Transverse colon (tissue), 4 donors: ENCODE results near the gene TAT.

ENCODE experiments used
- EP300 ChIP-seq: sonication (generic); formaldehyde crosslinking; IDR thresholded peaks from one replicate; pipeline ENCODE4 v1.6.1; 2017; ENCODE audit warnings: antibody characterized with exemption, low read depth
- POLR2A ChIP-seq: fragments of 450-650 bp; IDR thresholded peaks from one replicate; pipeline ENCODE4 v1.6.1; 2016; ENCODE audit warnings: antibody characterized with exemption, mild to moderate bottlenecking, moderate library complexity
- POLR2AphosphoS5 ChIP-seq, 3 donors: sonication (generic); formaldehyde crosslinking; IDR thresholded peaks; one replicate each; pipeline ENCODE4 v1.6.1; 2016; ENCODE audit warnings: antibody characterized with exemption in 3 of 3
- TF ChIP-seq, protein P1 (sequence below), 5 experiments: fragments of 200-600 bp in 3 of 5; fragments of 450-650 bp in 2 of 5; sonication (generic) in 3 of 5; IDR thresholded peaks; 1 replicate in 2 of 5; 2 replicates in 3 of 5; pipeline ENCODE4 v1.5.1; 2016 to 2017; ENCODE audit warnings: antibody characterized with exemption in 5 of 5, inconsistent platforms in 3 of 5, mild to moderate bottlenecking in 2 of 5, moderate library complexity in 1 of 5

DNA sequence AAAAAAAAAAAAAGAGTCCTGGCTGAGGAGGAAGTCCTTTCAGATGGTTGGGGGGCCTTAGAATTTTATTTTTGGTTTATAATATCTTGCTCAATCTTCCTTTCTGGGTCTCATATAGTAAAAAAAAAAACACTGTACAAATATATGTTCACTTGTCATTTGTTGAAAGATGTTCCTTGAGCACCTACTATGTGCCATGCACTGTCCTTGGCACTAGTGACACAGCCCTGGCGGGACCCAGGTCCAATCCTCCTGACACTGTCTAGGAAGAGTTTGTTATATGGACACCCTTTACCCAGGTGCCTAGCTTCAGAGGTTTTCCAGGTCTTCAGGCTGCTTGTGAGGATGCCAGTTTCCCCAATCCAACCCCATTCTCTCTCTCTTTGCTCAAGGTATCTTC is 48.6 kb downstream of the TAT start:
- no peak for TF ChIP-seq POLR2AphosphoS5 (IDR thresholded peaks at IDR 0.05)
- TF ChIP-seq, protein P1, sequence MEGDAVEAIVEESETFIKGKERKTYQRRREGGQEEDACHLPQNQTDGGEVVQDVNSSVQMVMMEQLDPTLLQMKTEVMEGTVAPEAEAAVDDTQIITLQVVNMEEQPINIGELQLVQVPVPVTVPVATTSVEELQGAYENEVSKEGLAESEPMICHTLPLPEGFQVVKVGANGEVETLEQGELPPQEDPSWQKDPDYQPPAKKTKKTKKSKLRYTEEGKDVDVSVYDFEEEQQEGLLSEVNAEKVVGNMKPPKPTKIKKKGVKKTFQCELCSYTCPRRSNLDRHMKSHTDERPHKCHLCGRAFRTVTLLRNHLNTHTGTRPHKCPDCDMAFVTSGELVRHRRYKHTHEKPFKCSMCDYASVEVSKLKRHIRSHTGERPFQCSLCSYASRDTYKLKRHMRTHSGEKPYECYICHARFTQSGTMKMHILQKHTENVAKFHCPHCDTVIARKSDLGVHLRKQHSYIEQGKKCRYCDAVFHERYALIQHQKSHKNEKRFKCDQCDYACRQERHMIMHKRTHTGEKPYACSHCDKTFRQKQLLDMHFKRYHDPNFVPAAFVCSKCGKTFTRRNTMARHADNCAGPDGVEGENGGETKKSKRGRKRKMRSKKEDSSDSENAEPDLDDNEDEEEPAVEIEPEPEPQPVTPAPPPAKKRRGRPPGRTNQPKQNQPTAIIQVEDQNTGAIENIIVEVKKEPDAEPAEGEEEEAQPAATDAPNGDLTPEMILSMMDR (IDR thresholded peaks at IDR 0.05): no peak
- TF ChIP-seq EP300: no peak
- no peak for TF ChIP-seq POLR2A
